ENCODE data around the gene PIGM.

The PIGM gene

GRCh38 chr1:160020196-160020595 lies 11.6 kb downstream of the PIGM start:
- DNase-seq = no peak

- no peak for DNase-seq
Observed at GRCh38 chr1:160018900-160019299, 12.9 kb downstream of the PIGM start.

- DNase-seq = no peak
Observed at GRCh38 chr1:160018347-160018746, 13.4 kb downstream of the PIGM start.

- DNase-seq = no peak
Observed at GRCh38 chr1:160017592-160017991, 14.2 kb downstream of the PIGM start.

- DNase-seq = no peak
Observed at GRCh38 chr1:160011781-160012180, 20.0 kb downstream of the PIGM start.

- DNase-seq = no peak
Observed at GRCh38 chr1:160009801-160010200, 22.0 kb downstream of the PIGM start.

- no peak for DNase-seq
Observed at GRCh38 chr1:160009081-160009480, 22.7 kb downstream of the PIGM start.

GRCh38 chr1:160007577-160008200 lies 24.1 kb downstream of the PIGM start:
- DNase-seq = no peak

- DNase-seq = peak; percentile 76
Observed at GRCh38 chr1:160006312-160006940, 25.4 kb downstream of the PIGM start.

- DNase-seq = no peak
Observed at GRCh38 chr1:160005070-160005469, 26.7 kb downstream of the PIGM start.

- DNase-seq = no peak
Observed at GRCh38 chr1:160004425-160004824, 27.4 kb downstream of the PIGM start.

GRCh38 chr1:160004001-160004400 lies 27.8 kb downstream of the PIGM start:
- no peak for DNase-seq

GRCh38 chr1:160001440-160001839 lies 30.4 kb downstream of the PIGM start:
- DNase-seq = no peak

- DNase-seq = no peak
Observed at GRCh38 chr1:159999204-159999603, 32.6 kb downstream of the PIGM start.

- no peak for DNase-seq
Observed at GRCh38 chr1:159996653-159997052, 35.1 kb downstream of the PIGM start.

GRCh38 chr1:159994896-159995295 lies 36.9 kb downstream of the PIGM start:
- no peak for DNase-seq

- DNase-seq = no peak
Observed at GRCh38 chr1:159993911-159994310, 37.9 kb downstream of the PIGM start.

- no peak for DNase-seq
Observed at GRCh38 chr1:159992161-159992560, 39.6 kb downstream of the PIGM start.

GRCh38 chr1:159991513-159991912 lies 40.3 kb downstream of the PIGM start:
- DNase-seq = no peak

GRCh38 chr1:159990005-159990404 lies 41.8 kb downstream of the PIGM start:
- DNase-seq = no peak

- no peak for DNase-seq
Observed at GRCh38 chr1:159989581-159989980, 42.2 kb downstream of the PIGM start.

- no peak for DNase-seq
Observed at GRCh38 chr1:159988006-159988405, 43.8 kb downstream of the PIGM start.

- DNase-seq = no peak
Observed at GRCh38 chr1:159987186-159987585, 44.6 kb downstream of the PIGM start.

- no peak for DNase-seq
Observed at GRCh38 chr1:159986531-159986930, 45.3 kb downstream of the PIGM start.

GRCh38 chr1:159986093-159986492 lies 45.7 kb downstream of the PIGM start:
- DNase-seq = no peak
